Stimulated activated CD4-positive, alpha-beta T cell treated with anti-CD3 and anti-CD28 coated beads, Interleukin-12 subunit alpha, Interleukin-12 subunit beta, amount 100 ng/mL, for 24 hours (primary cell): Measurements from ENCODE around the gene TRIM65.
"Not testable (repeated sequence)": the region's sequence is repeated elsewhere in the genome, so short reads cannot be mapped to it uniquely, and the experiment has no call there.

ENCODE experiments used
- DNase-seq, 2 experiments: peaks; one replicate each; pipeline ENCODE4 v3.0.0-alpha.2; 2020; ENCODE audit warnings: low read depth in 2 of 2

Gene TRIM65

DNA sequence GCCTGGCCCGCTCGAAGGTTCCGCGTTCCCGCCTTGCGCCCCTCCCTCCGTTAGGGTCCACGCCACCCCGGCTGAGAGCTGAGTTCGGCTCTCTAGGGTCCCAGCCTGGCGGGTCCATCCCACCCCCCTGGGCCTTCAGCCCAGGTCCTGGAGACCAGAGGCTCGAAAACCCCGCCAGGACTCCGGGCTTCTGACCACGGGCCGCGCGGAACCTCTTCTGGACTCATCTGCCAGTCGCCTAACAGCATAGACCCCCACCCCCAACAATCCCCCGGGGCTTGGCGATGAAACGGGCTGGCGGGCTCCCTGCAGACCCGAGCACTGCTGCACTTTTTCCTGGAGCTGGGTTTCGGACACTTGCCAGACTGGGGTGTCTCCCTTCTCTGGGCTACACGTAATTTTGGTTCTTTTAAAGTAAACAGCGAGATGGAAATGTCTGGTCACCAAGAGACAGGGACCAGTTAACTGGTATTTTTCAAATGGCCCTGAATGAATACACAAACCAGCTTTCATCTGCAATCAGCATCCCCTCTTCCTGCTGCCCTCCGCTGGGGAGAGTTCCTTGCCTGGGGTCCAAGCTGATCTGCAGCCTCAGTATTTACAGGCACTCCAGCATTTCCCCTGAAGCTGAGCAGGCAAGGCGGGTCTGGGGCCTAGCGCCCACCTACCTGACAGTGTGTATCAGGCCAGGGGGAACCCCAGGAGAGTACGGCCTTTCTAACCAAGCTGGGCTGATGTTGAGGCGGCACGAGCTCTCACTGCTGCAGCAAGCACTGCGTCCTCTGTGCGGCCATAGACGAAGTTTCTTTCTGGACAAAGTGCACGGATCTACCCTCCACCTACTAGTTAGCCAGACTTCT is 639 bp upstream of the TRIM65 start:
- DNase-seq: no peak

DNA sequence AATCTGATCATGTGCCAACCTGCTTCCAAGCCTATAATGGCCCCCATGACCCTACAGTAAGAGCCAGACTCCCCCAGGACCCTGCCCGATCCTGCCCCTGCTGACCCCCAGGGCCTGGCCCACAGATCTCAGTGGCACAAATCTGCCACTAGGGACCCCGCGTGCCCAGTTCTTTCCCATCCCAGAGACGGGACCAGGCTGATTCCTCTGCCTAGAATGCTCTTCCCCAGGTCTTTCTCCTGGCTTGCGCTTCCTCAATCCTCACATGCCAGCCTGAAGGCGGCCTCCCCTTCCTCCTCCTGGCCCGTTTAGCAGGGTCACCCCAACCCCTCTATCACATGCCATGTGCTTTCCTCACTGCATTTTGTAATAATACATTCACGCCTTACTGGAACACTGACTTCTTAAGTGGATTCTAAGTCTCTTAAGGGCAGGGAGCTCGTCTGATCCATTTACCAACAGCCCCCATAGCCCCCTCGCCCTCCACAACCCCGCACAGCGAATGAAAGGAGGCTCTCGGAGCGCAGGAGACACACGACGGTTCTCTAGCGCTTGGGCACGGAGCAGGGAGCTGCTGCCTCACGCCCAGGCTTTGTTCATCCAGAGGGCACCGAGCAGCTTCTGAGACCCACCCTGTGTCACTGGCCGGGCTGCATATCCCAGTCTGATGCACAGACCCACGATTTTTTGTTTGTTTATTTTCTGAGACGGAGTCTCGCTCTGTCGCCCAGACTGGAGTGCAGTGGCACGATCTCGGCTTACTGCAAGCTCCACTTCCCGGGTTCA is 1.2 kb downstream of the TRIM65 start:
- no peak for DNase-seq

DNA sequence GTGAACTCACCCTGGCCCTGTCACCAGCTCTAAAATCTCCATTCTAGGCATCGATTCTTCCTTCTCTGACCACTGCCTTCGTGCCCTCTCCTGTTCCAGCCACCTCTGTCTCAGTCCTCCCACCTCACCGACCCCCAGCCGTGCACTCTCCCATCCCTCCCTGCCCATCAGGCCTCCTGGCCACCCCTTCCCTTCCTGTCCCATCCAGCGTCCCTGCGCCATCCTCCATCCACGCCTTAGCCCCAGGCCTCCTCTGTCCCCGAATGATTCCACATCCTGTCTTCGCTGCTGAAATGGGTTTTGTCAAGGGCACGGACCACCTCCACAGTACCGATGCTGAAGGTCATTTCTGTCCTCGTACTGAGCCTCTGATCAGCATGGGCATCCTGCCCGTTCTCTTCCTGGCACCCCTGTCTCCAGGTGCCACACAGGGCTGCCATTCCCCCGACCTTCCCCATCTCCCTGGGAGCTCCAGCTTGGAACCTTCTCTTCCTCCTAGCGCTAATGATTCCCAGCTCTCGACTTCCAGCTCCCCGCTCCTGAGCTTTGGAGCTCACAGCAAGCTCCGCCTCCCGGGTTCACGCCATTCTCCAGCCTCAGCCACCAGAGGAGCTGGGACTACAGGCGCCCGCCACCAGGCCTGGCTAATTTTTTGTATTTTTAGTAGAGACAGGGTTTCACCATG is 2.6 kb downstream of the TRIM65 start:
- no peak for DNase-seq

DNA sequence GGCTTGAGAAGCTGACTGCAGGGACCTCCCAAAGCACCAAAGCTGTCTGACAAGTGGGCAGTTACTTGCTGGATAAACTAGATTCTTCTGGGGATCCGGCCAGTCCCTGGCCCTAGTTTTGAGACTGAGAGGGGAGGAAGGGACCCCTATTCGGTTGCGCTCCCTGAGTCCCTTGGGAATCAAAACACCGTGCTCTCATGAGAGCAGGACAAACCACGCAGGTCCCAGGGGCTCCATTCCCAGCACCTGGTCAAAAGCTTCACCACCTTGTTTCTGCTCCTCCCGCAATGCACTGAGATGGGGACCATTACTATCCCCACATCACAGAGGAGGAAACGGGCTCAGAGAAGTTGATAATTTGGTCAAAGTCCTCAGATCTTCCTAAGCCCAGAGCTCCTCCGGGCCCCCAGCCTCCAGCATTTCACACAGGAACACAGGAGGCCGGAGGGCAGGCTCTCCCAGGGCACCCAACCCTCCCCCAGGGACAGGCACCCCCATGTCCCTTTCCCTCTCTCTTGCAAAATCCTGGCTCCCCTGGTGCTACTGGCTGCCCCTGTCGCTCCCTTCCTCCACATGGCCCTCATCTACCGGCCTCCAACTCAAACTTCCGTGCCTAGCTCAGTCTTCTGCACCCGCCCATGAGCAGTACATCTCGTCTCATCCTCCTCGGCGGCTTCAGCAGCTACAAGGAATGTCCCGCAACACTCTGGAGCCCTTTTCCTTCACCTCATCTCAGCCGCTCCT is 3.3 kb downstream of the TRIM65 start:
- no peak for DNase-seq

DNA sequence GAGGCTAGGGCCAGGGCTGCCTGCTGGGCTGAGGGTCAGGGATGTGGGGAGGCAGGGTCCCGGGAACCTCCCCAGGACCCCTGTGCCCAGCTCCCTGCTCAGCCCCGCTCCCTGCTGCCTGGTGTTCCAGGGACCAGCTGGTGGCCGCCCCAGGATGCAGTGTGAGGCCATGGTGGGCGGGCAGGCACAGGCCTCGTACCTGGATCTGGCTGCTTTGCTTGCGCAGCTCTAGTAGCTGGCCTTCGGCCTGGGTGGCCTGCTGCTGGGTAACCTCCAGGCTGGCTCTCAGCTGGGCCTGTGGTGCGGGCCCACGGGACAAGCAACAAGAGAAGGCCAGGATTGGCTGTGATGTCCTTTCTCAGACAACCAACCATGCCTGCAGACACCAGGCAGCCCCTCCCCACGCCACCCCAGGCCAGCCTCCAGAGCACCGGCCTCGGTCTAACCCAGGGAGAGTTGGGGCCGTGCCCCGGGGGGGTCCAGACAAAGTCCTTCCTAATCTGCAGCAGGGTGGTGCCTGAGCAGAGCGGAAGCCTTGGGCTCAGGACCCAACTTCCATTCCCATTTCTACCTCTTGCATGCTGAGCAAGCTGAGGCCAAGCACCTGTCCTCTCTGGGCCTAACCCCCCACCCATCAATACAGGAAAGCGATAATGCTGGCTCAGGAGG is 4.1 kb downstream of the TRIM65 start:
- no peak for DNase-seq

DNA sequence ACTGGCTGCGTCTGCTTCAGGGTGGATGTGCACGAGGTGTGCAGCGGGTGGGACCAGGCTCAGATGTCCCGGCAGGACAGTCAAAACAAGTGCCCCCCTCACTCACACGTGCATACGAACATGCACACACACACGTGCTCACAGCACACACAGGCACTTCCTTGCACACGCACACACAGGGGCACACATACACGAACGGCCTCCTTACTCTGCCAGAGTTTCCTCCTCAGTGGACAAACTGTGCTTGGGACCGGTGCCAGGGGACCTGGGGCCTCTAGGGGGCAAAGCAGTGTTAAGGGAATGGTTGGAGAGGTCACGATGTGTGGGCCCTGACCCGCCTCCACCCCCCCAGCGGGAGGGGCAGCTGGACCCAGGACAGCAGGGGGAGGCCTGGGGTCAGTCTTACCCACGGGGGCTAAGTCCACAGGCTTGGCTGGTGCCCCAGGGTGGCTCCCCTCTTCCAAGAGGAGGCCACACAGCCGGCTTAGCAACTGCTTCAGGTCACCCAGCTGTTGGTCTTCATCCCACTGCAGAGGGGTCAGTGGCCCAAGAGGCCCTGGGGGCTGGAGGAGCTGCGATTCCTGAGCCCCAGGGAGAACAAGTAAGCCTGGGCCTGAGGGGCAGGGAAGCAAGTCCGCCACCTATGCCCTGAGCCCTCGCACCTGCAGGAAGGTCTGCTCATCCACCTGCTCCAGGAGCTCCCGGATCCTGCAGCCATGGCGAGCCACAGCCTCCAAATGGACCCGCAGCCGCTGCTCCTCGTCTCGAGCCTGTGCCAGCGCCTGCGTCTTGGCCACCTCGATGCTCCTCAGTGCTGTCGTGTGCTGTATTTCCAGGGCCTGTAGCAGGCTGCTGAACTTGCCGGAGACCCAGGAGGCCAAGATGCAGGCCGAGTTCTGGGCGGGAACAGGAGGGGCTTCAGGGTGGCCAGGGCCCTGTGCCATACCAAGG is 4.9 kb downstream of the TRIM65 start:
- no peak for DNase-seq

DNA sequence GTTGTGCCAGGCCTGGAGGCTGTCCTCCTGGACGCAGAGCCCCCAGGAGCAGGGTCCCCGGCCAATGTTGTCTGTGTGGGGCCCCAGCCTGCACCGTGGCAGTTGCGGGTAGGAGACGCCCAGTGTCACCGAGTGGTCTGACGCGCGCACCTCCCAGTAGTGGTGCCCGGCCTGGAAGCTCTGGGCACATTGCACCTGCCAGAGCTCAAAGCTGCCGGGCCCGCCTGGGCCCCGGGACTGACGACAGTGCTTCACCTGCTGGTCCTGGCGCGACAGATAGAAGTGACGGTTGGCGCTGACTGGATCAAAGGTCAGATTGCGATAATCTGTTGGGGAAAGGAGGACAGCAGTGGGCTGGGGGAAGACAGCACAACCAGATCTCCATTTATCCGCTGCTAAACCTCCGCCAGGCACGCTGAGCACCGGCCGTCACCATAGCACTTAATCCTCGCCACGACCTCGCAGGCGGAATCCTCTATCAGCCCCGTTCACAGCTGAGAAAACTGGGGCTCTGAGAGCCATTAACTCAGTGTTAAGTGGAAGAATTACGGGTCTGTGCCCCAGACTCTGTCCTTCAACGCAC is 5.6 kb downstream of the TRIM65 start:
- no peak for DNase-seq

DNA sequence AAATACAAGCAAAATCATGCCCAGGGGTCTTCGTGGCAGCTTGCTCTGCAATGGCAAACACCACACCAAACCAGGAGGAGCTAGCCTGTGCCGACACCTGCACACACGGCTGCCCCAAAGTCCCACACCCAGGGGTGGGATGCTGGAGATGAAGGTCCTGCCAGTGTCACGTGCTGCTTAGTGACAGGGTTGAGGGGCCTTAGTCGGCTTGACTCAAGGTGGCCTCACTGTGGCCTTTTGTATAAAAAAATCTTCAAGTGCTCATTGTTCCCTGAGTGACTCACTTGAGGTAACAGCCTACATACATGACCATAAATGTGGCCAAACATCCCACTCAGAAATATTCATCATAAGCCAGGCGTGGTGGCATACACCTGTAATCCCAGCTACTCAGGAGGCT is 7.3 kb downstream of the TRIM65 start:
- DNase-seq: no peak

DNA sequence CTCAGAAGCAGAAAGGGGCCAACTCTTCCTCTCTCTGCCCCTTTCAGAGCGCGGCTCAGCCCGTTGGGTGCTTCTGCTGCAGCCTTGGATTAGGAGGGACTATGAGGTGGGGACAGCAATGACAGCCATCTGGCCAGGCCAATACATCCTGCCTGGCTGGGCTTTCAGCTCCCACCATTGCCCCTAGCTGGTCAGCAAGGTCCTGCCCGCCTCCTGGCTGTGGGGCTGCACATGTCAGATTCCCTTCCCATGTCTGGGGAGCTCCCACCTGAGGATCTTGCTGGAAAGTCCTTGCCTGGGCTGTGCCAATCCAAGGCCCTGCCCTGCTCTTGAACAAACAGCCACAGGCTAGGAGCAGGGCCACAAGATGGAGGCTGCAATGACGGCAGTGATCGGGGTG is 8.3 kb downstream of the TRIM65 start:
- no peak for DNase-seq

DNA sequence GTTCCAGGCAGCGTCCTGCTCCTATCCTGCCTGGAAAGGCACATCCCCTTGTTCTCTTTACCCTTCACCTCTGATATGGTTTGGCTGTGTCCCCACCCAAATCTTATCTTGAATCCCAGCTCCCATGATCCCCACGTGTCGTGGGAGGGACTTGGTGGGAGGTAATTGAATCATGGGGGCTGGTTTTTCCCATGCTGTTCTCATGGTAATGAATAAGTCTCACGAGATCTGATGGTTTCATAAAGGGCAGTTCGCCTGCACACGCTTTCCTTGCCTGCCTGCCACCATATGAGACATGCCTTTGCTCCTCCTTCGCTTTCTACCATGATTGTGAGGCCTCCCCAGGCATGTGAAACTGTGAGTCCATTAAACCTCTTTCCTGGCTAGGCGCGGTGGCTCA is 10.9 kb downstream of the TRIM65 start:
- DNase-seq: not testable (repeated sequence)

DNA sequence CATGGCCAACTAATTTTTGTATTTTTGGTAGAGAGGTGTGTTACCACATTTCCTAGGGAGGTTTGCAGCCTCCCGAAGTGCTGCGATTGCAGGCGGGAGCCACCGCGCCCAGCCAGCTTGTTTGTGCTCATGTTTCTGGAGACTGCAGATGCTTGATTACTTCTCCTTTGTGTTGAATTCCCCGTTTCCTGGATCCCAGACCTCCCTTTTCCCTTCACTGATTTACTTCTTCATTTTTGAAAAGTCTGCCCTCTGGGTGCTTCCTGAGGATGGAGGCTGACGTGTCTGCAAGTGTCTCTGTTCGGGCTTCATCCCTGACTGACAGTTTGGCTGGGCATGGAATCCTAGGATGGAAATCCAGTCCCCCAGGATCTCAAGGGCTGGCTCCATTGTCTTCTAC is 11.3 kb downstream of the TRIM65 start:
- no peak for DNase-seq

DNA sequence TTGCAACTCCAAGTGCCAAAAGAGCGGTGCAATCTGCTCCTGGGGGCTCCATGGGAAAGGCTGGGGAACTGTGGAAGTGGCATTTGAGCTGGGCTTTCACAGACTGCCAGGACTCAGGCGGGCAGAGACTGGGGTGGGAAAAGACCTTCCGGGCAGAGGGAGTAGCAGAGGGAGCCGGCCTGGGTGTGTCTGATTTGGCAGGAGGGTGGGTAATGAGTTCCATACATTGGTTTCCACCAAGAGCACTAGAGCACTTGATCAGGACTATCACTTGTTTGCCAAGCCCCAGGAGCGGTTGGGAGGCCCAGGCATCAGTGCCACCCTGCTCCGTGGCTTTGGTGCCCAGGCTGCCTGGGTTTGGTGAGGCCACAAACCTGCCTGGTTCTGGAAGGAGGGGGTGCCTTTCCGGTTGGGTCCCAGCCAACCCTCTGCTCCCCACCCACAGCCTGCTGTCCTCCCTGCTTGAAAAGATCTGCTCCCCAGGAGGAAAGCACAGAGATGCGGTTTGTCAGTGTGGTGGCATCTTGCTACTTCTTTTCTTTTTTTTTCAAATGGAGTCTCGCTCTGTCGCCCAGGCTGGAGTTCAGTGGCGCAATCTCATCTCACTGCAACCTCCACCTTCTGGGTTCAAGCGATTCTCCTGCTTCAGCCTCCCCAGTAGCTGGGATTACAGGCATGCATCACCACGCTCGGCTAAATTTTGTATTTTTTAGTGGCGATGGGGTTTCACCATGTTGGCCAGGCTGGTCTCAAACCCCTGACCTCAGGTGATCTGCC is 14.9 kb downstream of the TRIM65 start:
- no peak for DNase-seq

DNA sequence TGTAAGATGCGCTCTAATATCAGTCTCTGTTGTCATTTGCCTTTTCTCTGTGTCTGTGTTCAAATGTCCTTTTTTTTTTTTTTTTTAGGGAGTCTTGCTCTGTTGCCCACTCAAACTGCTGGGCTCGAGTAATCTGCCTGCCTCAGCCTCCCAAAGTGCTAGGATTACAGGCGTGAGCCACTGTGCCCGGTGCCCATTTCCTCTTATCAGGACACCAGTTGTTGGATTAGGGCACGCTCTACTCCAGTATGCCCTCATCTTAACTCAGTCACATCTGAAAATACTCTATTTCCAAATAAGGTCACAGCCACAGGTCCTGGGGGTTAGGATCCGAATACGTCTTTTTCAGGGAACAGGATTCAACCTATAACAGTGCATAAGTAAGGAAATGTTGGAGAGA is 16.5 kb downstream of the TRIM65 start:
- no peak for DNase-seq

DNA sequence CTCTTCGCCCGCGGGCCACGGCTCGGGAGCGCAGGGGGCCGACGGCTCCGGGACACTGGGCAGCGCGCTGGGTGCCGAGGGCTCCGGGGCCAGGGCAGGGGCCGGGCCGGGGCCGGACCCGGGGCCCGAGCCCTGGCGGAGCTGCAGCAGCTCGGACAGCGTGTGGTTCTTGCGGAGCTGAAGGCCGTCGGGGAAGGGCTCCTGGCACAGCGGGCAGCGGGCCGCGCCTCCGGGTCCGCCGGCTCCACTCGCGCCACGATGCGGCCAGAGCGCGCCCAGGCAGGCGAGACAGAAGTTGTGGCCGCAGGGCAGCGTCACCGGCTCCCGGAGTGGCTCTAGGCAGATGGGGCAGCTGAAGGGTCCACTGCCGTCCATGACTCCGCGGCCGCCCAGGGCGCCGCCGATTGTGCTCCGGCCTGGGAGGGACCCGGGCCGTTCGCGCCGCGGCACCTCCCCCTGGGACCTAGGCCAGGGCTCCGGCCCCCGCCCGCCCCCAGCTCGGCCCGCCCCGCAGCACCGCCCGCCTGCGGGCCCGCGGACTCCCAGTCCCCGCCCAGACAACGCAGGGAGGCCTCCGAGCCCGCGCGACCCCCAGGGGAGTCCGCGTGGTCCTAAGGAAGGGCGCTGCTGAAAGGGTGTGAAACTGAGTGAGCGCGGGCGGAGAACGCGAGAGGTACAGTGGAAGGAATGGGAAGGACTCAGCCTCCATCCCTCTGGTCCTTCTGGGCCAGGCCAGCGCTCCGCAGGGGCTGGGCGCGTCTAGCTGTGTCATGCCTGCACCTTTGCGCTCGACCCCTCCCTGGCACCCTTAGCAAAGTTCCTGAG is 18.4 kb downstream of the TRIM65 start, which contains the start of gene TRIM47:
Gene TRIM47, minus strand, starts transcription at position 408 of the 825 bp plus-strand sequence. Its CDS starts 33 bp downstream, at position 375.
- no peak for DNase-seq

DNA sequence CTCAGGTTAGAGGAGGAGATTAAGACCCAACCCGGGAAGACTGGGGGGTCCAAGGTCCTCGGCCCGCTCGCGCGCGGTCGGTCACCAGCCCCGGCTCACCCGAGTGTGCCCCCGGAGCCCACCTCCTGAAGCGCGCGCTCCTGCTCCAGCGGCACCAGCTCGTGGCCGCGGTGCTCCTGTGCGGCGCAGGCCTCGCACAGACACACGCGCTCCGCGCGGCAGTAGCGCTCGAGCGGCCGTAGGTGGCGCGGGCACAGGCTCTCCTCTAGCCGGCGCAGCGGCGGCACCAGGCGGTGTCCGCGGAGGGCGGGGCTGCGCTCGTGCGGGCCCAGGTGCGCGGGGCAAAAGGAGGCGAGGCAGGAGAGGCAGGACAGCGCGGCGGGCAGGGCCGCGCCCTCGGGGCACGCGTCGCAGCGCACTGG is 19.0 kb downstream of the TRIM65 start:
- peak in 1 of 2 experiments; percentile 58 for DNase-seq

DNA sequence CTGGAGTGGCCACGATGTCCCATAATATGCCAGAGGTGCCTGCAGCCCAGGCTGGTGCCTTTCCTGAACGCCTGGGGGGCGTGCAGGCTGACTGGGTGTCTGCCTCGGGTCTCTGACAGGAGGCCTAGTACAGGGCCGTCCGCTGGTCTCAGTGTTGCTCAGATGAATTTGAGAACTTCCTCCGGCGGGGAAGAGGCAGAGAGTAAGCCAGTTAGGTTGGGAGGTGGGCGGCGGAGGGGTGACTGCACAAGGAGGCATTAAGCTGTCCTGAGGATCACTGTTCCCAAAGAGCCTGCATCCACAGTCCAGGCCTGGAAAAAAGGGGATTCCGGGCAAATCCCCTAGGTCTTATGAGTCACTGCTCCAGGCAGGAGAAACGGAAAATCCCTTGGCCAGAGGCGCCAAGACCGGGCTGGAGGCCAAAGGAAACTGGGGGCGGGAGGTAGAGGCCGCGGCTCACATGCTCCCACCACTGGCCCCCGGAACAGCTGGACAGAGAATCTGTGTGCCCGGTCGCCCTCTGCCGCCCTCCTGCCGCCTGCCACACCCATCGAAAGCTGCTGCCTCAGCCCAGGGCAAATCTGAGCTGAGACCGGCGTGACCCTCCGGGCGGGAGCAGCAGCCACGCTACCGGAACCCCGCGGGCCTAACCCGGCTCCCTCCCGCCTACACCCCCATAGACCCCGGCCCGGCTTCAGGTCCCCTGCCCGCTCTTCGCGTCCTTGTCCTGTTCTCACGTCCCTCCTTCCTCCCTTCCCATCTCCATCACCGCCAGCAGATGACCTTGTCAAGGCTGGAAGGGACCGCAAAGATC is 19.6 kb downstream of the TRIM65 start:
- DNase-seq: peak in 1 of 2 experiments; percentile 47
